ENCODE data around the gene ZNF134. TPM values are rescaled to one million over a fixed set of nuclear protein-coding genes. Genes with fewer than 3 reads are reported as not detected.

ZNF134 gene
- total RNA-seq, 1 donor from 2014 or later = 25.0 TPM

DNA sequence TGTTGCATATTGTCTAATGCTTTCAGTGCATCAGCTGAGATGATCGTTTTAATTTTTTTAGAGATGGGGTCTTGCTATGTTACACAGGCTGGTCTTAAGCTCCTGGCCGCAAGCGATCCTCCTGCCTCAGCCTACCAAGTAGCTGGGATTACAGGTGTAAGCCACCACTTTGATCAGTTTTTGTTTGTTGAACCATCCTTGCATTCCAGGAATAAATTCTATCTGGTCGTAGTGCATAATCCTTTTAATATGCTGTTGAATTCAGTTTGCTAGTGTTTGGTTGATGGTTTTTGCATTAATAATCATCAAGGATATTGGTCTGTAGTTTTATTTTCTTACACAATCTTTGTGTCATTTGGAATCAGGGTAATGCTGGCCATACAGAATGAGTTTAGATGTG lies 23.3 kb downstream of the ZNF134 start:
- DNase-seq (ENCODE audit: low spot score) = no peak

DNA sequence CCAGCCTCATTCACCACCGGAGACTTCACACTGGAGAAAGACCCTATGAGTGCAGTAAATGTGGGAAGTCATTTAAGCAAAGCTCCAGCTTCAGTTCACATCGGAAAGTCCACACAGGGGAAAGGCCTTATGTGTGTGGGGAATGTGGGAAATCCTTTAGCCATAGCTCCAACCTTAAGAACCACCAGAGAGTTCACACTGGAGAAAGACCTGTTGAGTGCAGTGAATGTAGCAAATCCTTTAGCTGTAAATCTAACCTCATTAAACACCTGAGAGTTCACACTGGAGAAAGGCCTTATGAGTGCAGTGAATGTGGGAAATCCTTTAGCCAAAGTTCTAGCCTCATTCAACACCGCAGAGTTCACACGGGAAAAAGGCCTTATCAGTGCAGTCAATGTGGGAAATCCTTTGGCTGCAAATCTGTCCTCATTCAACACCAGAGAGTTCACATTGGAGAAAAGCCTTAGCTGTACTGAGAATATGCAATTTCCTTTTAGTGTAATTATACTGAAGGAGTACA lies 27.7 kb downstream of the ZNF134 start:
- no peak for DNase-seq (ENCODE audit: low spot score)

DNA sequence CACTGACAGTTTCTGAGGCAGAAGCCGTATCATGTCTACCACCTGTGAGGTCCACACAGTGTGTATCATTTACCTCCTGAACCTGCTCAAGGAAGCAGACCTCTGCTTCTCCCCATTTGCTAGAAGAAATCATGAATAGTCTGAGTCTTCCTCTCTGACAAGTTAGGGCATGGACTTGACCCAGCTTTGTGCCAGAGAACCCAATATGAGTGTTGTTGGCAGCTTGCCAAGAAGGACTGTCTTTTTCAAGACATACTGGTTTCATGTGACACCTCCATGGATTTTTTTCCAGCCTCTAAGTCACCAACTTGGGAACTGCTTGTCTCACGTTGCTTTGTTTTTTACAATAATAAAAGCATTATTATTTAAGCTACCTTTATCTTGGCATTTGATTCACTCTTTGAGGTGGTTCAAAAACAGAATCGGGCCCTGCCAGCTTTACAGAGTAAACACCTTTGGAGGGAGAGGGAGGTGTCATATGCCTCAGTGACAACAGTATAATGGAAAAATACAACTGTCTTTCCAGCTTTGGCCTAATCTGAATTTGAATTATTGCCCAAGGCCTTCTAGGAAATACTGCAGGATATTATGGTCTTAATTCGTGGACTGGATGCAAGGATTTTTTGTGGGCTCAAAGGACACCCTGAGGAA lies 28.5 kb downstream of the ZNF134 start:
- DNase-seq (ENCODE audit: low spot score) = peak; percentile 75

DNA sequence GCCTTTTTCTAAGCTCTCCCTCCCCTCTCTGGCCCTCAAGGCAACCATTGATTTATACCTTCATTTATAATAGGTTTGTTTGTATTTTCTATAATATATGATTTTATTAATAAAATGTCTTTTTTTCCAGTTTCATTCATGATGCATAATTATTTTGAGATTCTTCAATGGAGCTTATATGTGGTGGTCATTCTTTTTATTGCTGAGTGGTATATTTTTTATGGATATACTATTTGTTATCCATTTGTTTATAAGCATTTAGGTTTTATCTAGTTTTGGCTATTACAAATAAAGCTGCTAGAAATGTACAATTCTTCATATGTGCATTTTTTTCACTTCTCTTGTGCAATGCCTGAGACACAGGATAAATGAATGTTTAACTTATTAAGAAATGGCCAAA lies 29.7 kb downstream of the ZNF134 start:
- no peak for DNase-seq (ENCODE audit: low spot score)

DNA sequence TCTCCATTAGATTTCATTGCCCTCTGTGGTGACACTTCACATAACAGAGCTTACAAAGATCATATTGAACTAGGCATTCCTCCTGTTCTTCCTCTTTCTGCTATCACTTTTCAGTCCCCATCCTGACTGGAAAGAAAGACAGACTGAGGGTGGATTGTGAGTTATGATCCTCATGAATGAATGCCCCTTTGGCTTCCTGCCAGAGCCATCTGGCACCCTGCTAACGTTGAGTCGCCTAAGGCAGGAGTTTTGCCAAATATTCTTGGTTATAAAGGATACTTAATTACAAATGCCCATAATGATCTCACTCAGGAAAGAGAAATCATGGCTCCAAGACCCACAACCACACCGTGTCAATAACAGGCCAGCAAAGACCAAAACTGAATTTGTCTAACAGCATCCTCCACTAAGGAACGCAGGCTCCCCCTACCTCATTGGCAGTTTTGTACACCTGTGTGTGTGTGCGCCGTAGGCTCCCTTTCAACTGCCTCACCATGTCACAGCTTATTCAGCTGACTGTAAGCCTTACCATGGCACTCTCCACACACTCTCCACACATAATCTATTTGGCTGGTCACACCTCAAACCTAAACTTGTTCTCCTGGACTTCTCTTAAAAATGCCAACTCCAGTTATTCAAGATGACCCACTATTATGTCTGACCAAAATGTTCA lies 34.4 kb downstream of the ZNF134 start:
- peak; percentile 15 for DNase-seq (ENCODE audit: low spot score)

DNA sequence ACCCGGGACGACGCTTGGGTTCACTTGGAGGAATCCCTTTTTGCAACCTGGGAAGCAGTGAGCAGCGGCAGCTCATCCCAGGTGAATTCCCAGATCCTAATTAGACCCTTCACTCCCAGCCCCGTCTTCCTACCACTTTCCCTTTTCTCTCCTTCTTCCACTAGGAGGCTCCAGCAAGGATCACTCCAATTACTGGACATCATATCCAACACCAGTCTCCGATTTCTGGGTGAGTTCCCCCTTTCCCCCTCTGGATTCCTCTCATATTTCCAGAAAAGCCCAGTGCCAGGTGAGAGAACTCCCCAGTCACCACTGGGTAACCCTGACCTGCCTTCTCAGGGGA lies 37.6 kb downstream of the ZNF134 start:
- DNase-seq (ENCODE audit: low spot score) = no peak

DNA sequence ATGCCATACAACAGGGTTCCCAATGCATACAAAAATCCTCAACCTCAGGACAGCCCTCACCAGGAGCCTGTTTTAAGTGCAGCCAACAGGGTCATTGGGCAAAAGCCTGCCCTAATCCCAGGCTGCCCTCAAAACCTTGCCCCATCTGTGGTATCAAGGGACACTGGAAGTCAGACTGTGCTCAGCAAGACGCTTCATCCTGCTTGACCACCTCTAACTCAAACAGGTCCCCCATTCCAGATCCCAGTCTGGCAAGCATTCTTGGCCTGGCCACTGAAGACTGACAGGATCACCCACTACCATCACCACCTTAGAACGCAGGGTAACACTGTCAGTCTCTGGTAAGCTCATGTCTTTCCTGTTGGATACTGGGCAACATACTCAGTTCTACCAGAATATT lies 39.6 kb downstream of the ZNF134 start:
- no peak for DNase-seq (ENCODE audit: low spot score)

DNA sequence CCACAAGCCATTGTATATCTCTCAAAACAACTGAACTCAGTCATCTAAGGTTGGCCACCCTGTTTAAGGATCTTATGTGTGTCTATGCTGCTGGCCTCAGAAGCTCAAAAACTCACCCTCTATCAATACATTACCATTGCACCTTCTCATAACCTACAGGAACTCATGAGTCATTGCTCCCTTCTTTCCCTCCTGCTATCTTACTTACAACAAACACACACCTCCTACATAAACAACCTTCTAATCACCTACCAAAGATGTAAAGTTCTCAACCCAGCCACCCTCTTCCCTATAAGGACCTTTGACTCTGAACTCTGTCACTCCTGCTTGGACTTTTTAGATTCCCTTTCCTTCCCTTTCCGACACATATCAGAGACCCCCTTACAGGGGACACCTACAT lies 41.4 kb downstream of the ZNF134 start:
- DNase-seq (ENCODE audit: low spot score) = no peak

DNA sequence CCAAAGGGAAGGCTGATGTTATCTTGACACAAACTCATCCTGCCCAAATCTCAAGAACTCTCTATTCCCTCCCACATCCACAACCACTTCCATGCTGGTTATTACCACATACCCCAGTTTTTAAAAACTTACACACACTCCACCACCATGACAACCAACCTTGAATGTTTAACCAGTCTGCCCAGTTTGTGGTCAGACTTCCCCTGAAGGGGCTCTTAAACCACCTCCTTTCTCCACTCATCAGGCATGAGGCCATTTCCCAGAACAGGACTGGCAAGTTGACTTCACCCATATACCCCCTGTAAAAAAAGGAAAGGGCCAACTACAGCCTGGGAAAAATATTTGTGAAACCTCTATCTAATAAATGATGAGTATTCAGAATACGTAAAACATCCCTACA lies 42.3 kb downstream of the ZNF134 start:
- no peak for DNase-seq (ENCODE audit: low spot score)

DNA sequence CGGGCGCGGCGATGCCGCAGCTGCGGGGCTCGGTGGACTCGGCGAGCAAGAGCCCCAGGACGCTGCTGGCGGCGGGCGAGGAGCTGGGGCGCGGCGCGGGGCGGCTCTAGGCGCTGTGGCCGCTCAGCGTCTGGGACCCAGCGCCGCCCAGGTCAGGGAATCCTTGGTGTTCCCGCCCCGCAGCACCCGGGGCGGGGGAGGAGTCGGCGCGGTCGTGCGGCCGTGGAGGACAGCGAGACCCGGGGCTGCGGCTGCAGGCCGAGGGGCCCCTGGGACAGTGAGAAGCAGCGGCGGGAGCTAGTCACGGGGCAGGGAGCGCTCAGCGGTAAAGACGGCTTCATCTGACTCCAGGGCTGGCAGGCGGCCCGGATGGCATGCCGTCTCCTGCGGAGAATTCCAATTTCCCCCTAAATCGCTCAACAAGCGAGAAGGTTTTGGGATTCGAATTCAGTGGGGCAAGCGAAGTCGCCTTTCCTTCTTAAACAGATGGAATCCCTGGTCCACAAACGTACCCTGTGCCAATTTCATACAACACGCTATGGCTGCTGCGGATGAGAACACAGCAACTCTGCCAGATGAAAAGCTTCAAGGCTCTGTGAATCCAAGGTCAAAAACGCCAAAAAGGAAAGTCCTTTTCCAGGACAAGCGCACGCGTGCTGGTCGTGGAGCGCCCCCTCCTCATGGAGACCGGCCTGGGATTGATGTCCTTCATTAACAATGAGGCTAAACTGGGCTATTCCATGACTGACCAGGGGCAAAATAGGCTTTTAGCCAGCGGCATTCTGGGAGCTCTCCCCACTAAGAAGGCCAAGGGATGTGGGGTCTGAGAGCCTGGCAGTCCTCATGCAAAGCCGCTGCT lies 50.5 kb downstream of the ZNF134 start:
- peak; percentile 50 for DNase-seq (ENCODE audit: low spot score)

DNA sequence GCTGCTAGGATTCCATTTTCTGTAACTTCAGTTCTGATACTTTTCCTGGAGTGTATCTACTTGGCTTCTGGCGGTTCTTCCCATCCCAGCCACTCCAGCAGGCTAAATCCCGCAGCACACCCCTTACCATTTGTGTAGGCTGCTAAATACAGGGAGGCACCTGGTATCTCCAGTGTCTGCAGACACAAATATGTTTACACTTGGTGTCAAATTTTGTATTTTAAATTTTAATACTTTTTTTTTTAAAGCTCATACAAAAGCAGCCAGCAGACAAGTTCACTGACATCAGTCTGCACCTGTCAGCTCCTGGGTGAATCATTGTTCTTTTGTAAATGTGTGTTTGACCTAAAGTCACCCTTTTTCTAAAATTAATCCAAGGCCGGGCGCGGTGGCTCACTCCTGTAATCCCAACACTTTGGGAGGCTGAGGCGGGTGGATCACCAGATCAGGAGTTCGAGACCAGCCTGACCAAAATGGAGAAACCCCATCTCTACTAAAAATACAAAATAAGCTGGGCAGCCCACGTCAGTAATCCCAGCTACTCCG lies 51.3 kb downstream of the ZNF134 start:
- peak; percentile 28 for DNase-seq (ENCODE audit: low spot score)

DNA sequence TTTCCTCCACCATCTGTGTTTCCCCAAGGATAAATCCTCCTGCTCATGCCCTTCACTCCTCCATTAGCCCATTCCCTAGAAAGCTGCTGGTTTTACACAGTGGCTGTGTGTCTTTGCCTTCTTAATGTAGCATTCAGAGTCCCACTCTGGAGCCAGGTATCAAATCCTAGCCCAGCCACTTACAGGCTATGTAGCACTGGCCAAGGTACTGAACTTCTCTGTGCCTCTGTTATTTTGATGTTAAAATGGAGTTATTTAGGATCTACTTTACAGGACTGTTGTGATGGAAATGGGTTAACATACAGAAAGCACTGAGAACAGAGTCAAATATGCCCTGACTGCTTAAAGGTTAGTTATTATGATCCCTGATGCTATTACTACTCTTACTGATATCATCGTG lies 53.2 kb downstream of the ZNF134 start:
- DNase-seq (ENCODE audit: low spot score) = peak; percentile 23

DNA sequence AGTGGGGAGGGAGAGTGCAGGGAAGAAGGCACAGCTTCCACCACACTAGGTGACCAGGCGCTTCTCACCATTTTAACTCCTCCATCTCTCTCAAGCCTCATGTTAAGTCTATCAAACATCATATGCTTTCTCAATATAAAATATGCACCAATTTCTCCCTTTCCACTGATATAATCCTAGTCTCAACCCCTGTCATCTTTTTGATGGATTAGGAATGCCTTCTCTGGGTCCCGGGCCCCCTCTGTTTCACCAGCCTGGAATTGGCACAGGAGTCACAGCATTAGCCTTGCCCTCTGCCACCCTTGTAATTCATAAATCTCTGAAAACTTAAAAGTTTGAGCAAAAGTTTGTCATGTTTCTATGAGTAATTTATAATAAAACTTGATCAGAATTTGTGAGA lies 54.6 kb downstream of the ZNF134 start, which contains the start of gene ZSCAN4:
TSS of gene ZSCAN4 (plus strand) at position 301 of the 400 bp plus-strand sequence. CDS start 7,211 bp downstream, outside the sequence.
- peak; percentile 8 for DNase-seq (ENCODE audit: low spot score)

DNA sequence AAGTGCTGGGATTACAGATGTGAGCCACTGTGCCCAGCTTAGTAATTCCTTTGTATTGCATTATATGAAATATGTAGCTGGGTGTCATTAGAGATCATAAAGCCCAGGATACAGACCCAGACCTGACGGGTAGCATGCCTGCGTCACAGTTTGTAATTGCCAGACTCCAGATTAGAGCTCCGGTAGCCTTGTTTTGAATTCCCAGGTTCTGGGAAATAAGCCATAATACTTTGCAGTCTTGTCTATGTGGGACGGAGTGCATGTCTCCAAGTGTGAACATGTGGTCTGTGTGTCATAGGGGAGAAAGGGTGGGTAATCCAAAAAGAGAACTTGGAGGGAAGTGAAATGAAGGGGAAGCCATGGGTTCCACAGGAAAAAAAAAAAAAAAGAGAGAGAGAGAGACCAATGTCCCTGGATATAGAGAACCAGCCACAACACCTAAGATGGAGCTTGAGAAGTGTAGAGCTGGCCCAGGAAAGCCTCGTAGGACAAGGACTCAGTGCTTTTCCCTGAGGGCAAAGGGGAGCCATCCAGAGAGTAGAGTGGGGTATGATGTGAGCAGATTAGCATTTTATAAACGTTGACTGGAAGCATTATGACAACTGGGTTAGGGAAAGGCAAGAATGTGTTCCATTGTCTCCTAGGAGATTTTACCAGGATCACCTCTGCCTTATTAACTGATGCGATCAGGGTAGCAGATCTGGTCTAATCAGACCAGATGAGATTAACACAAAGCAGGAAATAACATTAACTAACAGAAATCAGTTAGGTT lies 57.3 kb downstream of the ZNF134 start:
- no peak for DNase-seq (ENCODE audit: low spot score)

DNA sequence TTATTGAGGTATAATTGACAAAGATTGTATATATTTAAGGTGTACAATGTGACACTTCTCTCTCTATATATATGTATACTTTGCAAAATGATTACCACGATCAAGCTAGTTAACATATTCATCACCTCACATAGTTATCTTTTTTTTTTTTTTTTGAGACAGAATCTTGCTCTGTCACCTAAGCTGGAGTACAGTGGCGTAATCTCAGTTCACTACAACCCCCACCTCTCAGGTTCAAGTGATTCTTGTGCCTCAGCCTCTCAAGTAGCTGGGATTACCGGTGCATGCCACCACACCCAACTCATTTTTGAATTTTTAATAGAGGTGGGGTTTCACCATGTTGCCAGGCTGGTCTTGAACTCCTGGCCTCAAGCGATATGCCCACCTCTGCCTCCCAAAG lies 58.4 kb downstream of the ZNF134 start:
- peak; percentile 3 for DNase-seq (ENCODE audit: low spot score)

Other genes starting within 250 kb of the ZNF134 start
- 23.8 TPM for gene ZNF548, start 224.4 kb upstream of the ZNF134 start, total RNA-seq
- gene ZNF17, start 203.1 kb upstream of the ZNF134 start, total RNA-seq = 20.3 TPM
- gene ZNF749, start 178.9 kb upstream of the ZNF134 start, total RNA-seq = 20.5 TPM
- gene VN1R1, start 157.1 kb upstream of the ZNF134 start, total RNA-seq = 1.4 TPM
- 16.9 TPM for gene ZNF772, start 136.7 kb upstream of the ZNF134 start, total RNA-seq
- gene ZNF419, start 126.5 kb upstream of the ZNF134 start, total RNA-seq = 18.5 TPM
- gene ZNF773, start 114.3 kb upstream of the ZNF134 start, total RNA-seq = 12.2 TPM
- gene ZNF549, start 86.9 kb upstream of the ZNF134 start, total RNA-seq = 12.2 TPM
- 16.4 TPM for gene ZNF550, start 54.4 kb upstream of the ZNF134 start, total RNA-seq
- 8.6 TPM for gene ZNF416, start 35.3 kb upstream of the ZNF134 start, total RNA-seq
- gene ZIK1, start 30.1 kb upstream of the ZNF134 start, total RNA-seq = 8.1 TPM
- 5.3 TPM for gene ZNF530, start 14.4 kb upstream of the ZNF134 start, total RNA-seq
- 29.7 TPM for gene ZNF211, start 18.9 kb downstream of the ZNF134 start, total RNA-seq
- gene ZSCAN4, start 54.7 kb downstream of the ZNF134 start, total RNA-seq = 1.7 TPM
- 21.5 TPM for gene ZNF551, start 67.7 kb downstream of the ZNF134 start, total RNA-seq
- gene ZNF154, start 95.0 kb downstream of the ZNF134 start, total RNA-seq = 14.2 TPM
- 10.9 TPM for gene ZNF671, start 113.4 kb downstream of the ZNF134 start, total RNA-seq
- 22.2 TPM for gene ZNF776, start 132.6 kb downstream of the ZNF134 start, total RNA-seq
- 31.6 TPM for gene ZNF586, start 155.4 kb downstream of the ZNF134 start, total RNA-seq
- gene ZNF552, start 200.7 kb downstream of the ZNF134 start, total RNA-seq = 67.1 TPM
- 38.3 TPM for gene ZNF587B, start 216.1 kb downstream of the ZNF134 start, total RNA-seq
- 60.2 TPM for gene ZNF587, start 235.6 kb downstream of the ZNF134 start, total RNA-seq

Data from ureter (tissue), 1 donor.